ENCODE data around the gene FAM237A.

DNA sequence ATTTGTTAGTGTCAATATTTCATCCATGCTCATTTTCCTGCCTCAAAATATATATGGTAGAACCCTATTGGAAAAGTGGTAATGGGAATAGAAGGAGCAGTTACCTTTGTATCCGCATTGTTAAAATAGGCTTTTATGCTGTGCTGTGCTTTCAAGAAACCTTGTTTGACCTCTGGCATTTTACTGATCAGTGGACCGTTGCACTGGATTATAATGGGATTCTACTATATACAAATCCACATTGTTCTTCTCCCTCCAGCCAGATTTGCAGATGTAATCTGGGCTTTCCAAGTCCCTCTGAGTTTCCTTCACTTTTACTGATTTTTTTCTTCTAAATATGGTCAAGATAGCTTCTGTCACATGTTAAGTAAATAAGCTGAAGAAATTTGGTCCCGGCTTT is 23.3 kb upstream of the FAM237A start:
- TF ChIP-seq, protein P1, sequence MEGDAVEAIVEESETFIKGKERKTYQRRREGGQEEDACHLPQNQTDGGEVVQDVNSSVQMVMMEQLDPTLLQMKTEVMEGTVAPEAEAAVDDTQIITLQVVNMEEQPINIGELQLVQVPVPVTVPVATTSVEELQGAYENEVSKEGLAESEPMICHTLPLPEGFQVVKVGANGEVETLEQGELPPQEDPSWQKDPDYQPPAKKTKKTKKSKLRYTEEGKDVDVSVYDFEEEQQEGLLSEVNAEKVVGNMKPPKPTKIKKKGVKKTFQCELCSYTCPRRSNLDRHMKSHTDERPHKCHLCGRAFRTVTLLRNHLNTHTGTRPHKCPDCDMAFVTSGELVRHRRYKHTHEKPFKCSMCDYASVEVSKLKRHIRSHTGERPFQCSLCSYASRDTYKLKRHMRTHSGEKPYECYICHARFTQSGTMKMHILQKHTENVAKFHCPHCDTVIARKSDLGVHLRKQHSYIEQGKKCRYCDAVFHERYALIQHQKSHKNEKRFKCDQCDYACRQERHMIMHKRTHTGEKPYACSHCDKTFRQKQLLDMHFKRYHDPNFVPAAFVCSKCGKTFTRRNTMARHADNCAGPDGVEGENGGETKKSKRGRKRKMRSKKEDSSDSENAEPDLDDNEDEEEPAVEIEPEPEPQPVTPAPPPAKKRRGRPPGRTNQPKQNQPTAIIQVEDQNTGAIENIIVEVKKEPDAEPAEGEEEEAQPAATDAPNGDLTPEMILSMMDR (IDR thresholded peaks at IDR 0.05 in 2 of 3, conservative IDR thresholded peaks at IDR 0.05 in 1 of 3; ENCODE audit: borderline replicate concordance in 1 of 3, insufficient read depth in 1 of 3, low read depth in 2 of 3, low read length in 2 of 3), result no peak
- no peak for TF ChIP-seq YY1 (IDR thresholded peaks at IDR 0.05; ENCODE audit: extremely low read depth, insufficient replicate concordance, low read depth, low read length)

Measured in HCT116 (cell line).